GM18498 (cell line): ENCODE measurements around the gene TMBIM1.

Source experiments
- ATAC-seq: cut with Tn5 transposase; IDR thresholded peaks from one replicate; pipeline ENCODE4 v1.9.1; 2021; ENCODE audit warnings: mild to moderate bottlenecking, moderate library complexity; ENCODE audit not compliant: unreplicated experiment

Gene TMBIM1

DNA sequence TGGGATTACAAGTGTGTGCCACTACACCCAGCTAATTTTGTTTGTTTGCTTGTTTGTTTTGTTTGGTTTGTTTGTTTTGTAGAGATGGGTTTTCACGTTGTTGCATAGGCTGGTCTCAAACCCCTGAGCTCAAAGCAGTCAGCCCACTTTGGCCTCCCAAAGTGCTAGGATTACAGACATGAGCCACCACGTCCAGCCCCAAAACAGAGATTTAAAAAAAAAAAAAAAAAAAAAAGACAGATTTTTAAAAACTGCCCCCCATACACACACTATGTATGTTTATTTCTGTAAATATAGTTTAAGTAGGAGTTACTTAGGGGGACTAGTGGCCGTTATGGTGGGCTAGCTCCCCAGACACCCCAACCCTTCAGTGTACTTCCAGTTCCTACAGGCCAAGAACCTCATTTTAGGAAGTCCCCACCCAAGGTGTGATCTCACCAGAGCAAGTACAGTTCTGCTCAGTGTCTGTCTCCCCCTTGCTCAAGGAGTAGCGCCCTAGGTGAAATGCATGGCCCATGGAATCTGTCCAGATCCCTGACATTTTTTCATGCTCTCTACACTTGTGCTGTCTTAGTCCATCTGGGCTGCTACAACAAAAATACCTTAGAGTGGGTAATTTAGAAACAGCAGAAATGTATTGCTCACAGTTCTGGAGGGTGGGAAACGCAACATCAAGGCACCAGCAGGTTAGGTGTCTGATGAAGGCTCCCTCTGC, 1.6 kb upstream of the TMBIM1 start:
- ATAC-seq = no peak

DNA sequence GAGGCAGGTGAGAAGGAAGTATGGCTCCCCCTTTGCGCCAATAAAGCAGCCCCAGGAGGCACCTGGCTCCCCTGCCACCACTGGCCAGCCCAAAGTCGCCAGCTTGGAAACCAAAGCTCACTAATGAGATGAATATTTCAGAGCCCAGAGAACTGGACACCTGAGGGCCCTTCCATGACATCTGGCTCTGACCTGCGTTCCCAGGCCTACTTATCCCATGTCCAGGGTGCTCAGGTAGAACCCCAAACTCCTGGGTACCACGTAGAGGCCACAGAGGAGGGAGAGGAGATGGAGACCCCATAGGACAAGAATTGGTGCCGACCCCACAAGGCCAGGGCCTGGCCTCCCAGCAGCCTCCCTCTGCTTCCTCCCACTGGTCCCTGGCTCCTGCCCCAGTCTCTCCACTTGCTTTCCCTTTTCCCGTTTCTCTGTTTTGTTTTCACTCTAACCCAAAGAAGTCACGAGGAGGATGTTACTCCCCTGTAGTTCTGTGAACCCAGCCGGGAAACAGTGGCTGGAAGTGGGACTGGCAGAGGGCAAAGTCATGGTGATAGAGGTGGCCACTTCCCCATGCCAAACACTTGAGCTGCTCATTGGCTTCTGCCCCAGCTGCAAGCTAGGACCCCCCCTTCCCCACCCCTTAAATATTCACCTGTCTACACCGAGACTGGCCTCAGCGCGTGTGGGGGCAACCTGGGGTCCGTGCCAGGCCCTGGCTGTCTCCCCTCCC, 820 bp downstream of the TMBIM1 start:
- no peak for ATAC-seq

DNA sequence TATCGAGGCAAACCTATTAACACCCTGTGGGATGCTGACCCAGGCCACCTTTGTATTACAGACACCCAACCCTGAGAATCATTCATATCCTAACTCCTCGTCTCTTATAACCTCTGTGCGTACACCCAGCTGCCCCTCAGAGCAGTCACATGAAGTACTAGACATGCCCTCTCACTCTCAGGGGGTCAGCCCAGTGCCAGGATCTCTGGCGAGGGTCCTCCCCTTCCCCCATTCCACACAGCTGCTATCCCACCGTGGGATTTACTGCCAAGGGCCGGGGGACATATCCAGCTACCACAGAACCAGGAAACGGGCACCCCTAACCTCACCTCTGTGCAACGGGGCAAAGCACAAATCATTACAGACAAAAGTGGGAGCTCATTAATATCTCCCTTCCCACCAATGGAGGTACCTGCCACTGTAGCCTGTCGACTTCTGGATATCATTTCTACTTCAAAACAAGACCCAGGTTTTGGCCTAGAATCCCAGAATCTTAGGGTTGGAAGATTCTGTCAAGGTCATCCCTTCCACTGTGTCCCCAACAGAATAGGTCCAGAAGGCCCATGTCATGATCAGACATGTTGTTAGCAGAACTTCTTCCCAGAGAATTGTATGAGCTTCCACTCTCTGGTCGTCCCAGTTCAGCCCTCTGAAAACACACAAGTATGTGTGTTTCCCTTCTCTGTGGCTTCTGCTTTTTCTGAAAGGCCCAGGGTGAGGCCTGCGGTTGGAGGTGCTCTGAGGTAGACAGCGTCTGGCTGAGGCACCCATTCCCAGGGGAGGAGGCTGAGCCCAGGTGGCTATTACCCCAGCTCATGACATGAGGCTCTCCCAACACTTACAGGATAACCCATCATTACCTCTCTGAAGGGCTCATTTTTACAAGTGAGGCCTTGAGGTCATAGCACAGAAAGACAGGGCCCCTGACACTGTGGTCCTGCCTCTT, 1.7 kb downstream of the TMBIM1 start:
- peak; percentile 52 for ATAC-seq

DNA sequence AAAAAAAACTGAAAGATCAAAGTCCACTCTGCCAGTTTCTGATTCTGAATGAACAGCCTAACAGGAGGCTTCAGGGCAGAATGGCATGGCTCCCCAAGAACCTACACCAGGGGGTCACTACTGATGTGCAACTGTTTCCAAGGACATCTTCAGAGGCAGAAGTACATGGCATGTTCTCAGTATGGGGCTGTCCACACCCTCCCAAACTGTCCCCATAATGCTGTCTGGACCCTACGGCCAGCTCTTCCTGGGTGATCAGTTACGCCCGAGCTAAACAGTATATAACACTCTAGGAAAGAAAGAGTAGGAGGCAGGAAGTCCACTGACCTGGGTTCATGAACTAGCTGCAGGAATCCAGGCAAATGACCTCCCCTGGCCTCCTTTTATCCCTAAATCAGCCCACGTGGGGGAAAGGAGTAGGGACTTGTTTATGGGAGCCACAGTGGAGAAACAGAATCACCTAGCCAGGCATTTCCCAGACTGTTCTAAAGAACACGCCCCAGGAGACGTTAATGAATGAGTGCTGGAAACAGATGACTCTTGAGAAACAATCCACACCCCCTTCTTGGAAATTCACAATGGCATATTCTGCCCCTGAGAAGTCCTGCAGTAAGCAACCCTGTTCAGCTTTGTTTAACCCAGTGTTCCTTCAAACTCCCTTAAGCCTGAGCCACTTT, 2.5 kb downstream of the TMBIM1 start:
- ATAC-seq = no peak

DNA sequence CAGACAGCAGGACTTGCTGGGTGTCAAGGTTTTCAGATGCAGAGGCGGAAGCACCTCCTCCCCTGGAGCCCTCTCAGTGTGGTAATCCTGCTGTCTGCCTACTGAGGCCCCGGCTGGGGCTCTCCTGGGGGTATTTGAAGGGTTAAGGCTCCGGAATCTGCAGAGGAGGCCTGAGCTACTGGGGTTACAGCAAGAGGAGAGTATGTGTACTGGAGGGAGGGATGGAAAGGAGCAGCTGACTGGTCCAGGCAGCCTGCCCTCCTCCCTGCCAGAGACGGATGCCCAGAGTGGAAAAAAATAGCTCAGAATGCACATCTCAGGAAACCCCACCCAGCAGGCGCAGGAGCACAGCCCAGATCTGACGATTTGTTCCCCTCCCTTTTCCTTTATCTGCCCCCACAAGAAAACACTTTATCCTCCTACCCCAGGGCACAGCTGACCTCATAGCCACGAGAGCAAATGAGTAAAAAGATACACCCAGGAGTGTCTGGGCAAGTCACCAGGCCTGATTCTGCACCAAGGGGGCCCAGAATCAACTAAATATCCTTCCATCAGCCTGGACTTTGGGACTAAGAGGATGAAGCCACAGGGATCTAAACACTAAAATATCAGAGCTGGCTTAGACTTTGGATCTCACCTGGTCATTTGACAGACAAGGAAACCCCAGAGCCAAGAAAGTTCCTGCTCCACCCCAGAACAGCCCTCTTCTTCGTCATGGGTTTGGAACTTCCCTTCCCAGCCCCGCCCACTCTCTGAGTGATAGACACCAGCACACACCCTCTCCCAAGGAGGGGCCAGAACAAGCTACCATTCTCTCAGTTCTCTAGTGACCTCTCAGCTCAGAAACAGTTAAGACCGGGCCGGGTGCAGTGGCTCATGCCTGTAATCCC, 5.5 kb downstream of the TMBIM1 start:
- ATAC-seq = peak; percentile 64

DNA sequence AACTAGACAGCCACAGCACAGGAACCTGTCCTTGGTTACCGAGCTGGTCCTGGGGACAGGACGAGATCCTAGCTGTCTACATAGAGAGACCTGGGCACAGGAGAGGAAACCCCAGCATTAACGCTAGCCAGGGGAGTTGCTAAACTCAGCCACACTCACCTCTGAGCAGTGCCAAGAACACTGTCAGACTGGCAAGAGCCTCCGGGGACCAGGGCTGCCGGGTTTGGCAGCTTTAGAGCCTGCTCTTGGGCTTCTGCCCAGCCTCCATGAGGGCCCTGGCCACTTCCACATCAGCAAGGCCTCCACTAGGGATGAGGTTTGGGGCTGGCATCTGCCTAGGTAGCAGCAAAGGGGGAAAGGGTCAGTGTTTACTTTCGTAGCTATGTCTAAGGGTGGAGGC, 6.7 kb downstream of the TMBIM1 start:
- ATAC-seq = no peak

DNA sequence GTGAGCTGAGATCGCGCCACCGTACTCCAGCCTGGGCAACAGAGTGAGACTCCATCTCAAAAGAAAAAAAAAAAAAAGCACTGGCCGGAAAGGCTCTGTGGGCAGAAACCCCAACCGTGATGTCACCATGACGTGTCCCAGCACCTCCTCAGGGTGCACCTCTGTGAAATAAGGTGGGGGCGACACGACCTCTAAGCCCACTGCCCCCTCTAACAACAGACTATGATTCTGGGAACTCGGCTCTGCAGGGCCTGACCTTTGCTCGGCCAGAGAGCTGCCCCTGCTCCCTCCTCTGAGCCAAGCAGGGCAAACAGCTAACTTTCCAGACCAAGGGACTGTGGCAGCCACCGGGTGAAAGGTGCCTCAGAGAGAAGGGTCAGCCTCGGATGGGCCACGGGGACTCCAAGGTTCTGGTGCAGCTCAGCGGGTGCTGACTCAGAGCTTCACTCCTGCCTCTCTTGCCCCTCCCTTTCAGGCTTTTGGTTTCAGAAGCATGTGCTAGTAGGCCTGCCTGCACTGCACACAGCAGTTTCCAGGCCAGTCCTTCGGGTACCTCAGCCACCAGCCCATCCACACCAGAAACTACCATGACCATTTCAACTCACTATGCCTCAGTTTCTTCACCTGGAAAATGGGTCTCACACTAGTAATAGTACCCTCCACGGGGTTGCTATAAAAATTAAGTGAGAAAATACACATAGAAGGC, 8.0 kb downstream of the TMBIM1 start:
- ATAC-seq = peak; percentile 45

DNA sequence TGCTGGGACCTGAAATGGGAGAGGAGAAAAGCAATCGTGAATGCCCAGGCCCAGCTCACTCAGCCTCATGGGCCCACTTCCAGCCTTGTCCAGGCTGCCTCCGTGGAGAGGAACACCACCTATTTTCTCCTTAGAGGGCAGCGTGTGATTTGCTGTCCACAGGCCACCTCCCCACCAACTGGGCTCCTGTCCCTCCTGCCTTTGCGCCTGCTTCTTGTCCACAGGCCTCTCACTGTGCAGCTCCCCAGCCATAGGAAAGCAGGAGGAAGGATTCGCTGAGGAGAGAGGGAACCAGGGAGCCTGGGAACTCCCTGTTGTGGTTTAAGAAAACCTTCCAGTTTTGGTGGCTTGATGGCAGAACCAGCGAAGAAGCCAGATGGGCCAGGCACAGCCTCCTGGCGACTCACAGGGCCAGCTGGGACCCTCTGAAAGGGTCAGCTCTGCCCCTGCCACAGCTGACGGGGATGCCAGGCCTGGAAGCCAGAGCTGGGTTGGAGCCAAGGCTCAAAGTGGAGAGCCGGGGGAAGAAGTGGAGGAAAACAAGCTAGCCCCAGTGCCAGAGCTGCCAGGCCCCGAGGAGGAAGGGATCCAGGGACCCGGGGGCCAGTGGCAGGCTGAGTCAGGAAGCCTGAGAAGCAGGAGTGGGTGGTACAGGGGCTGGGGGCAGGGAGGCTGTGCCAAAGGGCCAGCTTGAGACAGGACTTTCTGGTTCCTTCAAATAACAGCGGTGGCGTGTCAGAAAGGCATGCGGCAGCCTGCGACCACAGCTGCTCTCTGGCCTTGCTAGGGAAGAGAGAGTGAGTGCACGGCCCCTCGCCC, 9.9 kb downstream of the TMBIM1 start:
- no peak for ATAC-seq

DNA sequence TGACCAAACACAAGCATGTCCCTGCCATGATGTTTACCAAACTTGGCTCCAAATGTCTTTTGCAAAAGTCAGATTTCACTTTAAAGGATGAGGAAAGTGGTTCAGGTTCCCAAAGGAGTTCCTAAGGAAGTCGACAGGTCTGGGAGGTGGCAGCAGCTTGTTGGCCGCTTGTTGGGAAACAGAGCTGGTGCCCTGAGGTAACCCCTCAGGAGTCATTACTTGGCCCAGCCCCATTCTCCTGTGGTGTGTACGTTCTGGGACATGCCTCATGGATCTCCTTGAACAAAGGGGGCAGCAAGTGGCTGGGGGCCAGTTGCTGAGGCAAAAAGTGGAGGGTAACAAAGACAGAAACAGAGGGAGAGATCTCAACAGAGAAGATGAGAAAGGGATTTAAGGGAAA, 10.9 kb downstream of the TMBIM1 start:
- ATAC-seq = no peak

DNA sequence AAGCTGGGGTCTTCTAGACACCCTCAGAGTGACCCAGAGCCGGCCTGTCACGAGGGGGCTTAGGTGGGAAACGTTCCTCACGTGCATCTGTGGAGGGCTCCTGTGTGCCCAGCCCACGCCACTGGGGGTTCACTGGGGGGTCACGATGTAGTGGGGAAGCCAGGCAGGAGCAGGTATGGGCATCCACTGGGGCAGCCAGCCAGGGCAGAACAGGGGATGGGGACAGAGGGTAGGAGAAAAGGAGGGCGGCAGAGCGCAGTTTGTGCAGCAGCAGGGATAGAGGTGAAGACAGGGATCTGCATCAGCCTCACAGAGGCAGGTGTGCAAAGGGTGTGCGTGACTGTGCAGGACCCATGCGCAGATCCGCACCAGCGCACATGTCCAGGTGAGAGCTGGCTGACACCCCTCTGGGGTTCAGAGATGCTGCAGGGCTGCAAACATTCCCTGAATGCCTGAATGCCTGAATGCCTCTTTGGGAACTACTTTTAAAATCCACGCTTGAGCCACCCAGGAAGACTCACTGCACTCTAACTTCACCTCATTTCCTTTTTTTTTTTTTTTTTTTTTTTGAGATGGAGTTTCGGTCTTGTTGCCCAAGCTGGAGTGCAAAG, 11.9 kb downstream of the TMBIM1 start:
- no peak for ATAC-seq

DNA sequence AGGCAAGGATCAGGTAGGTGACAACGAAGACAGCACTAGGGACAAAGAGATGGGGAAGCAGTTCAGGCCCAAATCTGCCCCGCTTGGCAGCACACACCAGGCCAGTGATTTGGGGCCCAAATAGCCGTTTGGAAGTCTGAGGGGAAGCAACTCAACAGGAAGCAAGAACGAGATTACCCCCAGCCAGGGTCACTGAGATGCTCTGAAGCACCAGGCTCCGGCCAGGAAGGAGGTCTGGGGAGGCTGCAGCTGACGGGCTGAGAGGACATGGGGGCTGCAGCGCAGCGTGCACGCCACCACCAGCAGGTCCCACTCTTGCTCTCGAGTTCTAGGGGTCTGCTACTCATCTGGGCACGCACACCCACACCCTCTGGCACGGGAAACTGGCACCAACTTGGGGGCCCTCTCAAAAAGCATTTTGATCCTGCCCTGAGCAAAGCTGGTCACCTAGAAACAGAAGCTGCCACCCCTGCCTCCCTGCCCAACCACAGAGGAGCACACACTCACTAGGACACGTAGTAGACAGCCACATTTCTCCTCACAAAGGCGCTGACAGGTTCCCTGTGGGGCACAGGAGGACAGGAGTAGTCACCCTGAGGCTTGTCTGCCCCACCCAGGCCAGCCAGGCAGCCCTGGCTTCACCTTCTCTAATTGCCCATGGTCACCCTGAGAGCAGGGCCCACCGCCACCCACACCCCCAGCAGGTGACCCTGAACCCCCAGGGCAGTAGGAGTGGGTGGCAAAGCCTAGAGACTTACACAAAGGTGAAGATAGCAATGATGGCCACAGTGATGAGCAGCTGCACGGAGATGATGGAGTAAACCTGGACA, 13.6 kb downstream of the TMBIM1 start:
- no peak for ATAC-seq

DNA sequence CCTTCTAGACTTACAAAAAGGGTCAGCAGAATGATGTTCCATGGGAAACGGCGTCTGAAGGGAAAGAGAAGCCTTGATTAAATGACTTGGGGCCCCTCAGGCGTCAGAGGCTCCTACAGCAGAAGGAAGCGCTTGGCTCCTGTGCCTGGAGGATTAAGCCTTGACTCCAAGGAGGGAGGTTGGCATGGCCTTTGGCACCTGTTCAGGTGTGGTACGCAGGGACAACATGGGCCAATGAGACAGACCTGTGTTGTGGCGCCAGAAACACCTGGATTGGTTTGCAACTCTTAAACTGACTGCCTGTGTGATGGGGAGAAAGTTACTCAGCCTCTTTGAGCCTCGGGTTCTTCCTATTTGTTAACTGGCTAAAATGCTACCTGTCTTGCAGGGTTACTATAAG, 14.4 kb downstream of the TMBIM1 start:
- no peak for ATAC-seq

DNA sequence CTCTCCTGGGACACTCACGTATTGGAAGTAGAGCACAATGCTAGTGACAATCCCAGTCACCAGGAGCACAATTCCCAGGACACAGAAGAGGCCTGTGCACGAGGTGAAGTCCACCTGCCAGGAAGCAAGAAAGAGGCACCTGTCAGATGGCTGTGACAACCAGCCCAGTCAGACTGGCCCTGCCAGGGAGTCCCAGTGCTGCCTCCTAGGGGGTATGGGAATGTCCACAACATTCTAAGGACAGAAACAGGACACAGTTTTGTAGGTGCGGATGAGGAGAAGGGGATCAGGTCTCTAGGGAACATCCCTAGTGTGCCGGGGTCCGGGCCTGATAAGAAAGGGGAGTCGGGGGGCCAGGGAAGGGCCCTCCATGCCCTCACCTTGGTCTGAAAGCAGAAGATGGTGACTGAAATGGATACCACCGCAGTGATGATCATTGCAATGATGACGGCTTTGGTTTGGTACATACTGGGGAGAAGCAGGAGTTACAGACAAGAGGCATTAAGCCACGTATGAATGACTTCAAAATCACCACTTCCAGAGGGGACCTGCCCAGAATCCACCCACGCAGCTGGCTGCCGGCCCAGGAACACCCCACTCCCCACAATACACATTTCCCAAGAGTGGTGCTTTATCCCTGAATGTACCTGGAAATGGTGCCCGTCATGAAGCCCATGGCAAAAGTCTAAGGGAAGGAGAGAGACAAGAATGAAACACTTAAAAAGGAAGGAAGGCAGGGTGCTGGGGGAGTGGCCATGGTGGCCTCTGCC, 15.1 kb downstream of the TMBIM1 start:
- ATAC-seq = no peak

DNA sequence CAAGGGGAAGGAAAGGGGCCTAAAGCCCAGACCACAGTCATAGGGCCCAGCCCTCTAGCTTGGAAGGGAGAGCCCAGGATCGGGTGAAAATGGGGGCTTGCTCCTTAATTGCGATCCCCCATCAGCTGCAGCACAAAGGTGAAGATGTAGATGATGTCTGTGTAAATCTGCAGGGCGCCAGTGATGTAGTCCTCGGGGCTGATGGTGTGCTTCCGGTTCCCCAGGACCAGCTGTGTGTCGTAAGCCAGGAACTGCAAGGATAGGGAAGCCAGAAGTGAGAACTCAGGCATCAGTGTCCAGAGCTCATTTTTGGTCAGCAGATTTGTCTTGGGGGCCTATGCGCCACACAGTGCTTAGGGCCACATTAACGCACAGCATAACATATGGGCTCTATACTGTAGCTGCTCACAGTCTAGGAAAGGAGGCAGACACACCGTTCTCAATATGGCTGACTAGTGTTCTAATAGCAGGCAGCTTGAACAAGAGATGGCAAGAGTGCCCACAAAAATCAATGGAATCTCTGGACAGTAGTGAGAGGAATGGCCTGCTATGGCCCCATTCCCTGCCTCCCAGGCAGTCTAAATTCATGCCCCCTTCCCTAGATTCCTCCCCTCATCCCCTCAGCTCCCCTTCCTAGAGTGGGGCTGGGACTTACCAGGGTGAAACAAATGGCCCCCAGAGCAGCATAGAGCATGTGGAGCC, 16.8 kb downstream of the TMBIM1 start:
- ATAC-seq = no peak

DNA sequence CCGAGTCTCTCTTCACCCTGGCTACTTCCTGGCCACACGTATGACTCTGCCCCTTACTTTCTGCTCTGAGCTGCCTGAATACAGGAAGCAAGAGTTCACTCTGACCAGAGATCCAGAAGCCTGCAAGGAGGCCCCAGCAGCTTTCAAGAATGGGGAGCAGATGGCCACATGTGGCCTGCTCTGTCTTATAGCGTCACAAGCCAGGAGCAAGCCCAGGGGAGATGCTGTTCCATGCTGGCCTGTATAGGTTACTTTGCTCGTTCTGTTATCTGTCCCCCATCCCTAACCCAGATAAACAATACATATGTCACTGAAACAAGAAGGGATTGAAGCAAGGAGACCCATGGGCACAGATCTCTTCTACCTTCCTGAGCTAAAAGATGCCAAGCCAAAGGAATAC, 17.7 kb downstream of the TMBIM1 start:
- no peak for ATAC-seq

DNA sequence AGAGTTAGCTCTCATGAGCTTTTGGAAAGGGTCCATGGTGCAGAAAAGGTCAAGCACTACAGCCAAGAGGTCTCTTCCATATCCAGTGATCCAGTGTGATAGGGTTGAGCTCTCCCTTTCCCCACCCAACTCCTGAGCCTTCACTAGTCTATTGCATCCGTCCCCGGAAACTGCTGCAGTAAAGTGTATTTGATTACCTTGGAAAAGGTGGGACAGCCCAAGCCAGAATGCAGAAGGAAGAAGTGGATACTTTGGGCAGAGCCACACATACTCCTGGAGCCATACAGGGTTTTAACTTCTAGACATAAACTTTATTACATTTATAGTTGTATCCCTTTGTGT, 18.4 kb downstream of the TMBIM1 start:
- no peak for ATAC-seq
